ENCODE results near the gene LHX3.

The LHX3 gene

GRCh38 chr9:136191960-136192286 lies 13.0 kb downstream of the LHX3 start:
- no peak for DNase-seq

DNA sequence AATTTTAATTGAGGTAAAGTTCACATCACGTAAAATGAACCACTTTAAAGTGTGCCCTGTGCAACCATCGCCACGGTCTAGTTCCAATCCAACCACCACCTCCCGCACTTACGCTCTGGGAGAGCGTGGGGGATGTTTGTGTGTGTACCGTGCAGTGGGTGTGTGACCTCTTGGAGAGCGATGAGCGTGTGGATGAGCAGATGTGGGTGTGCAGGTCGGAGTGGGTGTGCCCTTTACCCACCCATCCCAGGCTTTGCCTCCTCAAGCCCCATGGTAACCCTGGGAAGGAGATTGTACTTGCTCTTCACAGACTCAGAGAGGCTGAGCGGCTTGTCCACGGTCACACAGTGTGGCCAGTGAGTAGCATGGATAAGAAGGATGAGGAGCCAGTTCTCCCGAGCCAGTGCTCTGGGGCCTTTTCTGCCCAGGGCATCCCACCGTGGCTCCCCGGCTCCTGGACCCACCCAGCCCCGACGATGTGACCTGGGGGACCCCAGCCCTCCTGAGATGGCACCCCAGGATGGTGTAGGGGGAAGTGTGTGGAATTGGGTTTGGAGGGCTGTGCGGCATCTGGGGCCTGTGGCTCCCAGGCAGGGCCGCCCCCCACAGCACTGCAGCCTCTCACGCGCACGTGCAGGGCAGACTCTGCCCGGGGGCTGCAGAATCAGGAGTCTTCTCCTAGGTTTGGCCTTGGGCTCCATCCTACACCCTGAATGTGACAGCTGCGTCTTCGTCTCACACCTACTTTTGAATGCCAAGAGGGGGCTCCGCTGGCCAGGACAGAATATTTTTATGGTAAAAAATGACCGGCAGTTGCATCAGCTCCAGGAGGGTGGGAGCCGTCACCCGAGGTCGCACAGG lies 13.6 kb downstream of the LHX3 start:
- DNase-seq: no peak

DNA sequence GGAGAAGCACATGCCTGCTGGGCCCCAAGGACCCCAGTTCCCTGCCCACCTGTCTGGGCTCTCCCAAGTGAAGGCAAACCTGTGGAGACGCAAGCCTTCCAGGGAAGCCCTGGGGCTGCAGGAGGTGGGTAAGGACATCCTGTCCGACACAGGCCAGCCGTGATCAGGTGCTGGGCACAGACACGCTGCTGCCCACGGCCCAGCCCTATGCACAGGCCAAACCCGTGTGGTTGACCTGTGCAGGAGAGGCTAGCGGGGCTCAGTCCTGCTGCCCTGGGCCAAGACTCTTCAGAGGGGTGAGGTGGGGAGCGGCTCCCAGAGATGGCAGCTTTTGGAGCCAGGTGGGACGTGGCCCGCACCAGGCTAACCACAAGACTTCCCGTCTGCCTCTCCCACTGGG lies 14.3 kb downstream of the LHX3 start:
- no peak for DNase-seq

GRCh38 chr9:136190237-136190601 lies 14.7 kb downstream of the LHX3 start:
- DNase-seq: no peak

GRCh38 chr9:136189394-136190236 lies 15.3 kb downstream of the LHX3 start:
- no peak for DNase-seq

- DNase-seq: no peak
These were observed 17.0 kb downstream of the LHX3 start for GRCh38 chr9:136187683-136188586.

DNA sequence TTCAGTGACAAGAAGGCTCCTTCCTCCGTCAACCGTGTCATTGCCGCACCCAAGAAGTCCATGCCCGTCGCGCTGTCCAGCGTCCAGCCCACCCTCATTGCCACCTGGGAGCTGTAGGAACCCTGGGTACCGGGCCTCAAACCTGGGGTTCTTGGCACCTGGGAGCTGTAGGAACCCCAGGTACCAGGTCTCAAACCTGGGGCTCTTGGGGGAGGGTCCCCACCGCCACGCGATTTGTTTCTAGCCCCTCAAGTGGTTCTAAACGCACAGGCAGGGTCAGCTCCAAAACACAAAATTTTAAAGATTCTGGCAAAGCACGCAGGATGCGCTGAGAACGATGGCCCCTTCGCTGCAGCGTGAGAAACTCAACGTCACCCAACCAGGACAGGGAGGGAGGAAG lies 17.7 kb downstream of the LHX3 start:
- no peak for DNase-seq

GRCh38 chr9:136186386-136186785 lies 18.5 kb downstream of the LHX3 start:
- DNase-seq: no peak

- no peak for DNase-seq
These were observed 19.1 kb downstream of the LHX3 start for GRCh38 chr9:136185596-136186366.

GRCh38 chr9:136185066-136185465 lies 19.9 kb downstream of the LHX3 start:
- no peak for DNase-seq

GRCh38 chr9:136182850-136183422 lies 22.0 kb downstream of the LHX3 start:
- DNase-seq: no peak

GRCh38 chr9:136182420-136182787 lies 22.5 kb downstream of the LHX3 start:
- no peak for DNase-seq

DNA sequence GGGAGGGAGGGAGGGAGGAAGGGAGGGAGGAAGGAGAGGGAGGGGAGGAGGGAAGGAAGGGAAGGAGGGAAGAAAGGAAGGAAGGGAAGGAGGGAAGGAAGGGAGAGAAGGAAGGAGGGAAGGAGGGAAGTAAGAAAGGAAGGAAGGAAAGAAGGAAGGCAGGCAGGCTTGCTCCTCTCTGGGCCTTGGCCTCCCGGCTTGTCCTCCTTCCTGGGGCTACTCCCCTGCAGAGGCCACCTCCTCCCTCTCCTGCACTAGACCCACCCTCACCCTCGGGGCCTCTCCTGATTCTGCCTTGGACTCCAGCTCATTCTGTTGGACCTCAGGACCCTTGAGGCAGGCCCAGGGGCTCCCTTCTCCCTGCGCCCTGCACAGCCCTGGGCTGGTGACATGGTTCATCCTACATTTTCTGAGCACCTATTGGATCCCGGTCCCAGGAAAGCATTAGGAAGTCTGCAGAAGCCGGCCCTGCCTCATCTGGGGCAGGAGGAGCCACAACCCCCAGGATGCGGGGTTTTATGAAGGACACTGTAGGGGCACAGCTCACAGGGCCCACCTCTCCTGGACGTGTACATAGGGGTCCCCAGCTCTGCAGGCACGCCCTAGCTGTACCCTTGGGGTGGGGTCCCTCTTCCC lies 23.0 kb downstream of the LHX3 start:
- no peak for DNase-seq

GRCh38 chr9:136180586-136180985 lies 24.3 kb downstream of the LHX3 start:
- DNase-seq: no peak

DNA sequence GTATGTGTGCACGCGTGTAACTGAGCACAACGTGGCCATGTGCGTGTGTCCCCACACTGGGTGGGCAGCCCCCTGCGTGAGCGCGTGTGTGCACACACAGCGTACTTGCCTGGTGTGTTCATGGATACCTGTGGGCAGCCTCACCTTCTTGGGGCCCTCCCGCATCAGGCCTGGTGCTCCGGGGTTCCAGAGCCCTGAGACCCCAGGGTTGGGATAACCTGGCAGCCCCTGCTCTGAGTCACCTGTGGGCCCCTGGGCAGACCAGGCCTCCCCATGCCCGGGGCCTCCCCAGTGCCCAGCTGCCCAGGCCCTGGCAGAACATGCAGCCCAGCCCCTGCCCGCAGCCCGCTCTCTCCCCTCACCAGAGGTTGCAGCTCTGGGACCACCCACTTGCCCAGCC lies 25.2 kb downstream of the LHX3 start:
- no peak for DNase-seq

DNA sequence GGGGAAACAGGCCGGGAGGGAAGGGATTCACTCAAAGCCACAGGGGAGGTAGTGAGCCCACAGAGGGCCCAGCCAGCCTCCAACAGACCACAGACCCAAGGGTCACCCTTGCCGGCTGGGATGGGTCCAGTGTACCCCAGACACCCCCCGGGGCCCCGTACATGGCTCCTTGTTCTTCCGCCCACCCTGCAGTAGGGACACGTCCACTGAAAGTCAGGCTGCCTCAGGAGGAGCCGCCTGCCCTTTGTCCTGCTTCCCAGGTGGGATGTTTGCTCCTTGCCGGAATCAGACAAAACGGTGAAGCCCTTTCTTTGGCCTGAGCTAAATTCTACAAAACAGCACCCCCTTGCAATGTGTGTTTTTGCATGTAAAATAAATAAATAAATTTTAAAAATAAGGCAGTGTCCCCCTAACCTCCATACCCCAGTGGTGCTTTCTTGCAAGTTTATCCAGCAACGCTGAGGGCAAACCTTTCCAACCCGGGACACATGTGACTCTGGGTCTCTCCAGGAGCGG lies 25.8 kb downstream of the LHX3 start:
- no peak for DNase-seq

DNA sequence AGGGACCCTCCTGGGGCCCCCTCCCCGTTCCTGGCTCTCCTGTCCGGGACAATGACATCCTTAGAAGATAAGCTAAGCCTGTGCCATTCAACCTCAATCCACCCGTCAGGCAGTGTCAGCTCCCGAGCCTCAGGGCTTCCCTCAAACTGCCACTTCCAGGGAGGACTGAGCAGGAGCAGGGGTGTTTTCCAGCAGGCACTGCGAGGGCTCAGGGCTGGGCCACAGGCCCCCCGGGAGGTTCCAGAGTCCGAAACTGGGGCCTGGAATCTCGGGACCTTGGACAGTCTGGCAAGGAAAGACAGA lies 26.2 kb downstream of the LHX3 start:
- DNase-seq: no peak

GRCh38 chr9:136178061-136178772 lies 26.7 kb downstream of the LHX3 start:
- no peak for DNase-seq

DNA sequence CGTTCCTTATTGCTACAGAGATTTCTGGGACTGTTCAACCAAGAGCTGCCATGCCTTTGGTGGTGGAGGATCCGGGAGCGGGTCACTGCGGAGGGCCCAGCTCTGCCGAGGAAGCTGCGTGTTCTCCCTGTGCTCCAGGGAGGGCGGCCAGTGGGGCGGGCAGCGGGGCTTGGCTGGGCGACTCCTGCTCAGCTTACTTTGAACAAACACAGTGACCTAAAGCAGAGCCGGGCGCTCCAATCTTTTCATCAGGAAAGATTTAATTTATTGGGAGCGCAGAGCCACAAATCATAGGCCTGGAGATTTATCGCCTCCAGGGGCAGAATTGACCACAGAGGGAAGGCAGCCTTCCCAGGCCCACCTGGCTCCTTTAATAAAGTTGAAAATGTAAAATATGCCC lies 27.7 kb downstream of the LHX3 start:
- no peak for DNase-seq

DNA sequence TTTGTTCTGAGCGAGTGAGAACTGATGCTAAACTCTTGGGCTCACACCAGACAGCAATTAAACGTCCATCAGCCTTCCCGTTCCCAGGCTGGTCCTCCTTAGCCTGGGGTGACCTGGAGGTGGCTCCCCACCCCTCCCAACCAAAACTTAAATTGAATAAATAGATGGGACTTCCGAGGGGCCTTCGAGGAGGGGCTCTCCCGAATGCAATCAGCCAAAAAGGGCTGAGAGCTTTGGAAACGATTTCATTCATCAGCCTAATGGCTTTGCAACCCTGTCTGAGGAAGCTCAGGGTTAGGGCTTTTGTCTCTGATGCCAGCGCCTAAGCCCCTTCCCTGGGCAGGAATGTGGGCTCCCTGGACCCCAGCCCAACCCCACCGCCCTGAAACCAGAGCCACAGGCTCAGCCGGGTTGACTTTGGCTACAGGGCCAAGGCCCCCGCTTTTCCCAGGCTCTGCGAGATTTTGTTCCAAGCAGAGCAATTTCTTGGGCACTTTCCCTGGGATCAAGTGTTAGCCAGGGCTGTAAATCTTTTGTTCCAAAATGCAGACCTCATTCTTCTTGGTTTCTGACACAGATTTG lies 29.2 kb downstream of the LHX3 start:
- no peak for DNase-seq

Measured in stimulated activated naive CD4-positive, alpha-beta T cell treated with Interleukin-2 at 50 U/mL for 16 hours (primary cell).